Body of pancreas (tissue), 4 donors: Measurements from ENCODE around the gene KLF7. TPM values are rescaled to one million over a fixed set of nuclear protein-coding genes. Genes with fewer than 3 reads are reported as not detected.

ENCODE experiments used
- ATAC-seq: fragments of 150-250 bp; one replicate; pipeline ENCODE4 v1.9.1; 2016
- DNase-seq, 4 donors: peaks; one replicate each; pipeline ENCODE4 v3.0.0-alpha.2; 2019
- H3K27ac ChIP-seq, 4 donors: fragments of 200-600 bp; sonication (generic); 1 replicate in 3 of 4; 2 replicates in 1 of 4; pipeline versions ENCODE4 v1.5.1 to v1.6.1; 2016 to 2019; ENCODE audit warnings: mild to moderate bottlenecking in 1 of 4, mixed read lengths in 1 of 4, moderate library complexity in 1 of 4
- H3K27me3 ChIP-seq, 2 donors: fragments of 200-600 bp; sonication (generic); one replicate each; pipeline ENCODE4 v1.6.0; 2016; ENCODE audit warnings: mild to moderate bottlenecking in 1 of 2
- H3K36me3 ChIP-seq, 2 donors: fragments of 200-600 bp; sonication (generic); replicated peaks in 1 of 2; 2 replicates each; pipeline ENCODE4 v1.5.1; 2016; ENCODE audit warnings: low read depth in 2 of 2; ENCODE audit not compliant: insufficient read depth in 1 of 2
- H3K4me1 ChIP-seq: fragments of 200-600 bp; sonication (generic); one replicate; pipeline ENCODE4 v1.6.0; 2016
- H3K4me3 ChIP-seq, 2 donors: fragments of 200-600 bp; sonication (generic); 1 replicate in 1 of 2; 2 replicates in 1 of 2; pipeline ENCODE4 v1.5.1; 2016 to 2019
- H3K9me3 ChIP-seq, 3 donors: fragments of 200-600 bp; sonication (generic); 1 replicate in 2 of 3; 2 replicates in 1 of 3; pipeline ENCODE4 v1.5.1; 2016
- CTCF ChIP-seq, 7 experiments: fragments of 450-650 bp in 4 of 7; fragments of 200-600 bp in 3 of 7; sonication (generic) in 3 of 7; IDR thresholded peaks; one replicate each; pipeline ENCODE4 v1.5.1; 2016 to 2019; ENCODE audit warnings: antibody characterized with exemption in 7 of 7
- POLR2A ChIP-seq, 3 donors: fragments of 450-650 bp; IDR thresholded peaks; one replicate each; pipeline ENCODE4 v1.6.1; 2016; ENCODE audit warnings: antibody characterized with exemption in 3 of 3, mild to moderate bottlenecking in 2 of 3
- WGBS, 2 donors: methylation state at CpG; one replicate each; pipeline ENCODE4 v1.1.5; 2017; 5-methylcytosine and 5-hydroxymethylcytosine counted together
- intact Hi-C: fragments of 100-400 bp; cut with DNase I; formaldehyde crosslinking; loops from one replicate; pipeline ENCODE4 v1.15.1; 2023
- total RNA-seq, 2 donors: library from RNA; depleted of rRNA; stranded (reverse); fragments of >200 nt; gene quantifications; one replicate each; pipeline ENCODE4 v1.1.0, GENCODE V29; 2016

The KLF7 gene
- total RNA-seq, 2 donors from 2014 or later, result 4.6 to 9.3 TPM

GRCh38 chr2:207113414-207113813 is 52.3 kb downstream of the KLF7 start:
- TF ChIP-seq CTCF (IDR thresholded peaks at IDR 0.05) (no peak), POLR2A (IDR thresholded peaks at IDR 0.05) (no peak)
- no peaks in the 10 kb centered on the region for H3K4me1 ChIP-seq
- no peaks in the 10 kb centered on the region for H3K27me3 ChIP-seq
- no peak for ATAC-seq
- H3K4me3 ChIP-seq, result no peak overlapping the region
- H3K9me3 ChIP-seq, result no peaks in the 10 kb centered on the region
- H3K27ac ChIP-seq, result no peak overlapping the region
- DNase-seq, result no peak
- intact Hi-C loops, result no loop called here
- H3K36me3 ChIP-seq, result no peaks in the 10 kb centered on the region

GRCh38 chr2:207112785-207113184 is 53.0 kb downstream of the KLF7 start:
- no peak overlapping the region for H3K4me3 ChIP-seq
- ATAC-seq (no peak), DNase-seq (no peak)
- no peaks in the 10 kb centered on the region for H3K9me3 ChIP-seq
- H3K27me3 ChIP-seq, result no peaks in the 10 kb centered on the region
- 86 to 88% methylated on average over 2 of the region's 2 CpGs for WGBS, 2 donors
- TF ChIP-seq CTCF (IDR thresholded peaks at IDR 0.05) (no peak), POLR2A (IDR thresholded peaks at IDR 0.05) (no peak)
- H3K36me3 ChIP-seq, result no peaks in the 10 kb centered on the region
- H3K4me1 ChIP-seq, result no peaks in the 10 kb centered on the region
- H3K27ac ChIP-seq, result no peak overlapping the region
- intact Hi-C loops, result no loop called here

DNA sequence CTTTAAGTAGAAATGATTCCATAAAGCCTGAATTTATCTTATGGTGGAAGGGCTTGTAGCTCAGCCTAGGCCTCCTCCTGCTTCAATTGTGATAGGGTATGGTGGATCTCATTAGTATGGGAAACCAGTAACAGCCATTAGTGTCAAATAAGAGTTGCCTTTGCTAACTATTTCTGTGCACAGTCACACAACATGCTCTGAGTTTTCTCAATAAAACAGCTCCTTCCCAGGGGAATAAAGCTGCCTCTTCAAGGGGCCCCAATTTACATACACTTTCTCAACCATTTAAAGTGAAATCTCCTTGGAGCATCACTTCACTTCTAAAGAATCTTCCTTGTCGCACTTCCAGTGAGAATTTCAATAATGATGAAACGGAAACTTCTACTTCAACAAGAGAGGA is 53.4 kb downstream of the KLF7 start:
- intact Hi-C loops, result no loop called here
- ATAC-seq (no peak), DNase-seq (no peak)
- no peaks in the 10 kb centered on the region for H3K9me3 ChIP-seq
- 42 to 74% methylated on average over 2 of the region's 2 CpGs for WGBS, 2 donors
- no peaks in the 10 kb centered on the region for H3K27me3 ChIP-seq
- H3K4me1 ChIP-seq, result no peaks in the 10 kb centered on the region
- H3K4me3 ChIP-seq, result no peak overlapping the region
- no peaks in the 10 kb centered on the region for H3K36me3 ChIP-seq
- H3K27ac ChIP-seq, result no peak overlapping the region
- no peak for TF ChIP-seq POLR2A (IDR thresholded peaks at IDR 0.05)

DNA sequence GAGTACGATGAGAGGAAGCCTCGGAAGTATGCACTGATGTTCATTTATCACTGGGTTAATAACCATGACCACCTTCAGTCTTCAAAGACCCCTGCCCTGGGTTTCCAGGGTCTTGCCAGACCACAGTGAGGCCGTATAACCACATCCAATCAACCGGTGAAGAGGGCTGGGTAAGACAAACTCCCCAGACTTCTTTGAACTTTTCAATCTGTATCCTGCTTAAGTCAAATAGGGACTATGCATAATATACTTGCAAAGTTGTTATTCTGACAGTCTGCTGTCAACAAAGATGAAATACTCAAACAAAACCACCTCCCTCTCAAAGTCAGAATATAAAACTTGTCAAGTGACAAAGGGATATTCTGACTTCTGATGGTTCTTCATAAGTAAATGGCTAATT is 54.0 kb downstream of the KLF7 start:
- no peak for DNase-seq

DNA sequence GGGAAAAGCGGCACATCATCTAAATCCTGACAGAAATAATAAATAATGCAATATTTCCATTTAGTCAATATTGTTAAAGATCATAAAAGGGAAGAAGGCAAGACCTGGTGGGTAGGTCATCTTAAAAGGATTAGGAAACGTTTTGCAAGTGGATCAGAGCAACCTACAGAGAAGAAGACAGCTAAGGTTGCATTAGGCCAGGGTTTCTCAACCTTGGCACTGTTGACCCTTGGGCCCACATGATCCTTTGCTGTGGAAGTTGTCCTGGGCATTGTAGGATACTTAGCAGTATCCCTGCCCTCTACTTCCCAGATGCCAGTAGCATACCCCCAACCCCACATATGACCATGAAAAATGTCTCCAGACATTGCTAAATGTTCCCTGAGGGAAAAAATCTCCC is 55.0 kb downstream of the KLF7 start:
- intact Hi-C loops, result no loop called here
- Histone ChIP-seq H3K4me3 (no peak overlapping the region), H3K27me3 (no peaks in the 10 kb centered on the region), H3K27ac (no peak overlapping the region), H3K36me3 (no peaks in the 10 kb centered on the region), H3K9me3 (no peaks in the 10 kb centered on the region), H3K4me1 (no peaks in the 10 kb centered on the region)
- DNase-seq (no peak), ATAC-seq (no peak)
- WGBS, 2 donors, result 61 to 80% methylated on average over 2 of the region's 2 CpGs
- TF ChIP-seq CTCF (IDR thresholded peaks at IDR 0.05) (no peak), POLR2A (IDR thresholded peaks at IDR 0.05) (no peak)

More for the DNA sequence above, 54.0 kb downstream of the KLF7 start:
- no peak overlapping the region for H3K27ac ChIP-seq
- H3K4me1 ChIP-seq, result no peaks in the 10 kb centered on the region
- no peaks in the 10 kb centered on the region for H3K36me3 ChIP-seq
- intact Hi-C loops, result no loop called here
- TF ChIP-seq POLR2A (IDR thresholded peaks at IDR 0.05) (no peak), CTCF (IDR thresholded peaks at IDR 0.05) (no peak)
- H3K27me3 ChIP-seq, result no peaks in the 10 kb centered on the region
- 81 to 82% methylated on average over 4 of the region's 4 CpGs for WGBS, 2 donors
- H3K9me3 ChIP-seq, result no peaks in the 10 kb centered on the region
- no peak for ATAC-seq
- H3K4me3 ChIP-seq, result no peak overlapping the region
